HAP-1 (cell line): ENCODE measurements around the gene UHRF1.
"Not testable (repeated sequence)": the region's sequence is repeated elsewhere in the genome, so short reads cannot be mapped to it uniquely, and the experiment has no call there.

Experiments
- DNase-seq, 2 experiments: peaks; one replicate each; pipeline ENCODE4 v3.0.0-alpha.2; 2016 to 2020; ENCODE audit warnings: low spot score in 2 of 2
- H3K27me3 ChIP-seq: fragments of 250-450 bp; sonication (Bioruptor Pico); 2 replicates; pipeline ENCODE4 v1.5.1; 2020; ENCODE audit warnings: low read depth, mild to moderate bottlenecking, moderate library complexity
- H3K36me3 ChIP-seq: fragments of 250-450 bp; sonication (Bioruptor Pico); replicated peaks from 2 replicates; pipeline ENCODE4 v1.5.1; 2020; ENCODE audit warnings: mild to moderate bottlenecking
- H3K4me1 ChIP-seq: fragments of 250-450 bp; sonication (Bioruptor Pico); 2 replicates; pipeline ENCODE4 v1.5.1; 2020; ENCODE audit warnings: mild to moderate bottlenecking
- H3K4me3 ChIP-seq: fragments of 250-450 bp; sonication (Bioruptor Pico); 2 replicates; pipeline ENCODE4 v1.5.1; 2020; ENCODE audit warnings: mild to moderate bottlenecking, moderate library complexity
- H3K9me3 ChIP-seq: fragments of 250-450 bp; sonication (Bioruptor Pico); 2 replicates; pipeline ENCODE4 v1.5.1; 2020; ENCODE audit warnings: mild to moderate bottlenecking, moderate library complexity
- in situ Hi-C: fragments of 300-500 bp; cut with MboI; formaldehyde crosslinking; loops from 3 replicates; pipeline ENCODE4 v1.14.3; 2020; ENCODE audit warnings: low sequenced_read_pairs, inconsistent platforms, mixed read lengths

Gene UHRF1

DNA sequence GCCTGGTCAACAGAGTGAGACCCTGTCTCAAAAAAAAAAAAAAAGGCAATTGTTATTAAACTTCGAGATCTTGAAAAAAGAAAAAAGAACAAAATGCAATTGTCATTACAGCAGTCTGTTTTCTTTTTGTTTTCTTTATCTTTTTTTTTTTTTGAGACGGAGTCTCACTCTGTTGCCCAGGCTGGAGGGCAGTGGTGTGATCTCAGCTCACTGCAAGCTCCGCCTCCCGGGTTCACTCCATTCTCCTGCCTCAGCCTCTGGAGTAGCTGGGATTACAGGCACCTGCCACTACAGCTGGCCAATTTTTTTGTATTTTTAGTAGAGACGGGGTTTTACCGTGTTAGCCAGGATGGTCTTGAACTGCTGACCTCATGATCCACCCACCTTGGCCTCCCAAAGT is 26.4 kb upstream of the UHRF1 start:
- H3K9me3 ChIP-seq, H3K4me3 ChIP-seq, DNase-seq, H3K4me1 ChIP-seq, H3K36me3 ChIP-seq, H3K27me3 ChIP-seq, in situ Hi-C loops: not testable (repeated sequence)

DNA sequence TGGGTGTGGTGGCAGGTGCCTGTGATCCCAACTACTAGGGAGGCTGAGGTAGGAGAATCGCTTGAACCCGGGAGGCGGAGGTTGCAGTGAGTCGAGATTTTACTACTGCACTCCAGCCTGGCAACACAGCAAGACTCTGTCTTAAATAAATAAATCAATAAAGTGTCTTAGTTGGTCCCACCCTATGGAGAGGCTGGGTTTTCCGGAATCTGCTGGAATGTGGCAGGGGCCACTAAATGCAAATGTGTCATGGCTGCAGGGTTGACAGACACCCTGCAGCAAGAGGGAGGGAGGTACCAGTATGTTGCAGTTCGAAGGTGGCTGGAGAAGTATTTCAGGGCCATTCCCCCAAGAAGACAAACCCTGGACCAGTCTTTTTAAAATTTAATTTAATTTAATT is 24.3 kb upstream of the UHRF1 start:
- H3K9me3 ChIP-seq, H3K4me3 ChIP-seq, H3K36me3 ChIP-seq, H3K4me1 ChIP-seq, DNase-seq, H3K27me3 ChIP-seq, in situ Hi-C loops: not testable (repeated sequence)

DNA sequence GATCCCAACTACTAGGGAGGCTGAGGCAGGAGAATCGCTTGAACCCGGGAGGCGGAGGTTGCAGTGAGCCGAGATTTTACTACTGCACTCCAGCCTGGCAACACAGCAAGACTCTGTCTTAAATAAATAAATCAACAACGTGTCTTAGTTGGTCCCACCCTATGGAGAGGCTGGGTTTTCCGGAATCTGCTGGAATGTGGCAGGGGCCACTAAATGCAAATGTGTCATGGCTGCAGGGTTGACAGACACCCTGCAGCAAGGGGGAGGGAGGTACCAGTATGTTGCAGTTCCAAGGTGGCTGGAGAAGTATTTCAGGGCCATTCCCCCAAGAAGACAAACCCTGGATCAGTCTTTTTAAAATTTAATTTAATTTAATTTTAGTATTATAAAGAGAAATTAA is 21.5 kb upstream of the UHRF1 start:
- H3K4me1 ChIP-seq, H3K4me3 ChIP-seq, in situ Hi-C loops, H3K36me3 ChIP-seq, DNase-seq, H3K9me3 ChIP-seq, H3K27me3 ChIP-seq: not testable (repeated sequence)

DNA sequence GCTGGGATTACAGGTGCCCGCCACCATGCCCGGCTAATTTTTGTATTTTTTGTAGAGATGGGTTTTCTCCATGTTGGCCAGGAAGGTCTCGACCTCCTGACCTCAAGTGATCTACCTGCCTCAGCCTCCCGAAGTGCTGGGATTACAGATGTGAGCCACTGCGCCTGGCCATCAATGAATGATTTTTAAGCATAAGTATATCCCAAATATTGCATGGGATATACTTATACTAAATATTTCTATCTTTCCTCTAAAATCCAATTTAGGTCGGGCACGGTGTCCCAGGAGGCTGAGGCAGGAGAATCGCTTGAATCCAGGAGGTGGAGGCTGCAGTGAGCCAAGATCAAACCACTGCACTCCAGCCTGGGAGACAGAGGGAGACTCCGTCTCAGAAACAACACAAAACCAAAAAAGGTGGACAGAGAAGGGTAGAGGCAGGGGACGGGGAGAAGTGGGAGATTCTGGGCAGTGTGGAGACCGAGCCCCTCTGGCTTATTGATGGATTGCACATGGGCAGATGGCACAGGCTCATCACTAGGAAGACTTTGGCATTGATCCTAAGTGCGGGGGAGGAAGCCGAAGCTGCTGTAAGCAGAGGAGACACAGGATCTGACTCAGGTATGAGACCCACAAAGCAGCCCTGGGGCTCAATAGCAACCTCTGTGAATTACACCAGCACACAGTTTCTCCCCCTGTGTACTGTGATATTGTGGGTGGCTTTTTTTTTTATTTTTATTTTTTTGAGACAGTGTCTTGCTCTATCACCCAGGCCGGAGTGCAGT is 20.1 kb upstream of the UHRF1 start:
- Histone ChIP-seq H3K27me3 (no peaks in the 10 kb centered on the region), H3K9me3 (no peaks in the 10 kb centered on the region), H3K4me1 (no peaks in the 10 kb centered on the region), H3K4me3 (no peak overlapping the region), H3K36me3 (no peaks in the 10 kb centered on the region)
- in situ Hi-C loops: no loop called here
- no peak for DNase-seq

DNA sequence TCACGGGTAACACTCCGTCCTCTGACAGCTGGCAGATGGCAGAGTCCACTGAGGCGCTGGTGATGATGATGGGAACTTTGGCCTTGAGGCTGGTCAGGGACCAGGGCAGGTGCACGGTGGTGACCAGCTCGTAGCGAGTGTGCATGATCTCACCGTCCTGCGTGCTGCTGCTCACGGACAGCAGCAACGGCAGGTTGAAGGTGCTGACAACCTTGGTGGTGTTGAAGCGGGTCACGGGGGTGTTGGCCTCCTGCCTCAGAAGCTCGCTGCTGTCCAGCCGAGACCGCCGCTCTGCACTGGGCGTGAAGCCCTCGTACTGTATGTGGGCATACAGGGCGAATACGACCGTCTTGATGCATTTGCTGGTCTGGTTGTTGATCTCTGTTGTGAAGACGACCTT is 18.2 kb upstream of the UHRF1 start:
- no peaks in the 10 kb centered on the region for H3K36me3 ChIP-seq
- in situ Hi-C loops: no loop called here
- no peak overlapping the region for H3K4me3 ChIP-seq
- no peak for DNase-seq
- H3K9me3 ChIP-seq: no peaks in the 10 kb centered on the region
- no peaks in the 10 kb centered on the region for H3K27me3 ChIP-seq
- H3K4me1 ChIP-seq: no peaks in the 10 kb centered on the region

DNA sequence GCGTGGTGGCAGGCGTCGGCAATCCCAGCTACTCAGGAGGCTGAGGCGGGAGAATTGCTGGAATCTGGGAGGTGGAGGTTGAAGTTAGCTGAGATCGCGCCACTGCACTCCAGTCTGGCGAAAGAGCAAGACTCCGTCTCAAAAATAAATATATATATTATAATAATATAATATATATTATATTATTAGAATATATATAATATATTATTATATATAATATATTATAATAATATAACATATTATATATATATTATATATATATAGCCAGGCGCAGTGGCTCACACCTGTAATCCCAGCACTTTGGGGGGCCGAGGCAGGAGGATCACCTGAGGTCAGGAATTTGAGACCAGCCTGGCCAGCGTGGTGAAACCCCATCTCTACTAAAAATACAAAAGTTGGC is 16.3 kb upstream of the UHRF1 start:
- in situ Hi-C loops, DNase-seq, H3K9me3 ChIP-seq: not testable (repeated sequence)

DNA sequence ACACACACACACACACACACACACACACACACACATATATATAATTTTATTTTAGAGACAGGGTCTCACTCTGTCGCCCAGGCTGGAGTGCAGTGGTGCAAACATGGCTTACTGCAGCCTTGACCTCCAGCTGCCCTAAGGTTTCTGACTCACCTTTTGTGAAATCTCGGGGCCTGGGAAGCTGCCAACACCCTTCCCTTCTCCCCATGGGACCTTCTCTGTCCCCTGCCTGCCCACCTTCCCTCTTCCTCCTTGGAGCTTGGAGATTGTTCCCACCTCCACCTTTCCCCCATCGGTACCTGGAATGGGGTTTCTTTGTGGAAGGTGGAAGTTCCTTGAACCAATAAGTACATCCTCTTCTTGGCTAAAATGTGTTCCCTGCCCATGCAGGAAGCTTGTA is 12.9 kb upstream of the UHRF1 start:
- DNase-seq: no peak
- no peaks in the 10 kb centered on the region for H3K4me1 ChIP-seq

More for the DNA sequence above, 16.3 kb upstream of the UHRF1 start:
- H3K4me1 ChIP-seq, H3K36me3 ChIP-seq, H3K4me3 ChIP-seq, H3K27me3 ChIP-seq: not testable (repeated sequence)

DNA sequence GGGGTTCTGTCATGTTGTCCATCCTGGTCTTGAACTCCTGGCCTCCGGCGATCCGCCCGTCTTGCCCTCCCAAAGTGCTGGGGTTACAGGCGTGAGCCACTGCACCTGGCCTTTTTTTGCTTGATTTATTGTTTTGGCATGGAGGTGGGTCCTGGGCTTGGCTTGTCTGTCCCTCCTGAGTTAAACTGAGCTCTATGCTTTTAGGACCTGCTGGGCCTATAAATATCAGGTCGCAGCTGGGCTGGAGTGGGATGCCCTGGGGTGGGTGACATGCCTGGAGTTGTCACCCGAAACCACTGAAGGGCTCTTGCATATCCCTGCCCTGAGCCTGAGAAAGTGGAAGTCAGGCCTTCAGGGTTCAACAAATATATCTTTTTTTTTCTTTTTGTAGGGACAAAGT is 12.2 kb upstream of the UHRF1 start:
- in situ Hi-C loops: no loop called here
- Histone ChIP-seq H3K9me3 (no peaks in the 10 kb centered on the region), H3K4me3 (no peak overlapping the region), H3K4me1 (no peaks in the 10 kb centered on the region), H3K27me3 (no peaks in the 10 kb centered on the region), H3K36me3 (no peaks in the 10 kb centered on the region; the same call in 1 of the 2 replicates)
- no peak for DNase-seq

More for the DNA sequence above, 12.9 kb upstream of the UHRF1 start:
- H3K4me3 ChIP-seq: no peak overlapping the region
- no peaks in the 10 kb centered on the region for H3K36me3 ChIP-seq
- no peaks in the 10 kb centered on the region for H3K27me3 ChIP-seq
- in situ Hi-C loops: no loop called here
- no peaks in the 10 kb centered on the region for H3K9me3 ChIP-seq

DNA sequence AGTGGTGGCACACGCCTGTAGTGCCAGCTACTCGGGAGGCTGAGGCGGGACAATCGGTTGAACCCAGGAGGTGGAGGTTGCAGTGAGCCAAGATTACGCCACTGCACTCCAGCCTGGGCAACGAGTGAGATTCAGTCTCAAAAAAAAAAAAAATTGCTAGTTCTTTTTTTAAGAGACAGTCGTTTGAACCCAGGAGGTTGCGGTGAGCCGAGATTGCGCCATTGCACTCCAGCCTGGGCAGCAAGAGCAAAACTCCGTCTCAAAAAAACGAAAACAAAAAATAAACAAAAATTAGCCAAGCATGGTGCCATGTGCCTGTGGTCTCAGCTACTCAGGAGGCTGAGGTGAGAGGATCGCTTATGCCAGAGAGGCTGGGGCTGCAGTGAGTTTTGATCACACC is 8.4 kb upstream of the UHRF1 start:
- in situ Hi-C loops, H3K4me1 ChIP-seq, H3K9me3 ChIP-seq, H3K4me3 ChIP-seq, H3K27me3 ChIP-seq, H3K36me3 ChIP-seq, DNase-seq: not testable (repeated sequence)

DNA sequence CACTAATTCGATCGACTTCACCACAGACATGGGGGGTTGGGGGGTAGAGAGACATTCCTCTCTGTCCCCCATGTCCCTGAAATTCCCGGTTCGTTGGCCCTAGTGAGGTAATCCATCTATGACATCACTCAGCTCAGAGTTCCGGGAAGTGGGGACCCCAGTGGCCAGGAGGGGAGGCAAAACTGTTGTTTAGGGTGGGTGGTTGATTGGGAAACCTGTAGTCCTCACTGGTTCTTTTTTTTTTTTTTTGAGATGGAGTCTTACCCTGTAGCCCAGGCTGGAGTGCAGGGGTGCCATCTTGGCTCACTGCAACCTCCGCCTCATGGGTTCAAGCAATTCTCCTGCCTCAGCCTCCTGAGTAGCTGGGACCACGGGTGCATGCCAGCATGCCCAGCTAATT is 6.5 kb upstream of the UHRF1 start, which contains the start of gene ARRDC5:
TSS of gene ARRDC5 (minus strand) at position 101 of the 400 bp plus-strand sequence. CDS start at position 30, 71 bp downstream.
- Histone ChIP-seq H3K4me3 (no peak within 1 kb of the TSS), H3K27me3 (no peaks in the 10 kb centered on the region), H3K36me3 (no peaks in the 10 kb centered on the region; the same call in 1 of the 2 replicates), H3K4me1 (no peaks in the 10 kb centered on the region), H3K9me3 (no peaks in the 10 kb centered on the region)
- DNase-seq: no peak
- in situ Hi-C loops: no loop called here

DNA sequence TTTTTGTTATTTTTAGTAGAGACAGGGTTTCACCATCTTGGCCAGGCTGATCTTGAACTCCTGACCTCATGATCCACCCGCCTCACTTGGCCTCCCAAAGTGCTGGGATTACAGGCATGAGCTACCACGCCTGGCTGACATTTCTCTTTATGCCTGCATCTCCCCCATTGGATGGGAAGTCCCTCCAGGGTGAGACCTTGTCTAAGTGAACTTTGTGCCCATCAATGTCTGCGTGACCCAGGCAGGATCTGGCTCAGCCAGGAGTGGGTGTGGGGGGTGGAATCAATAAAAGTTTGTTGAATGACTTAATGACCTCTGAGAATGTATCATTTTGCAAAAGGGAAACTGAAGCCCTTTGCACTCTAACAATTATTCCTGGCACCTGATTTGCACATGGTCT is 4.8 kb upstream of the UHRF1 start:
- in situ Hi-C loops: no loop called here
- H3K4me1 ChIP-seq: peaks cover 3% of the 10 kb centered on the region; the same call in 1 of the 2 replicates

DNA sequence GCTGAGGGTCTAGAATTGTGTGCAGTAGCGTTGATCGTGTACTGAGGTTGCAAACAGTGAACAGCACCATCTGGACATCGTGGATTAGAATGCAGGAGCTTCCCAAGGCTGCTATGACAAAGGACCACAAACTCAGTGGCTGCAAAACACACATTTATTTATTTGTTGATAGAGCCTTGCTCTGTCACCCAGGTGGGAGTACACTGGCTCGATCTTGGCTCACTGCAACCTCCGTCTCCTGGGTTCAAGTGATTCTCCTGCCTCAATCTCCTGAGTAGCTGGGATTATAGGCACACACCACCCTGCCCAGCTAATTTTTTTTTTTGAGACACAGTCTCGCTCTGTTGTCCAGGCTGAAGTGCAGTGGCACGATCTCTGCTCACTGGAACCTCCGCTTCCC is 2.3 kb upstream of the UHRF1 start:
- Histone ChIP-seq H3K36me3 (peaks cover 14% of the 10 kb centered on the region), H3K4me1 (peaks cover 9% of the 10 kb centered on the region), H3K27me3 (no peaks in the 10 kb centered on the region), H3K4me3 (no peak overlapping the region), H3K9me3 (no peaks in the 10 kb centered on the region)
- in situ Hi-C loops: no loop called here
- DNase-seq: no peak

More for the DNA sequence above, 4.8 kb upstream of the UHRF1 start:
- Histone ChIP-seq H3K27me3 (no peaks in the 10 kb centered on the region), H3K4me3 (no peak overlapping the region), H3K9me3 (no peaks in the 10 kb centered on the region), H3K36me3 (no peaks in the 10 kb centered on the region; the same call in 1 of the 2 replicates)
- no peak for DNase-seq

DNA sequence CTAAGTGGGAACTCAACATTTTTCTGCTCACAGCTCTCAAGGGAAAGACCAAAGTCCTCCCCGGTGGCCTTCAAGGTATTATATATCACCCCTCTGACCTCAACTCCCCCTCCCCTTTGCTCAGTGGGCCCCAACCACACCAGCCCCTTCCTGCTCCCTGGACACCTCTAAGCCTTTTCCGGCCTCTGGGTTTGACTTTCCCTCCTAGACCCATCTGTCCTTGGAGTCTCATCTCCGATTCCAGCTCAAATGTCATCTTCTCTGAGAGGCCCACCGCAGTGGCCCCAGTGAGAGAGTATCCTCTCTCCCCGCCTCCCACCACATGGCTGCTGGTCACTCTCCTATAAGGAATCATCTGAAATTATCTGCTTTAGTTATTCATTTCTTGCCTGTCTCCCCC is 941 bp upstream of the UHRF1 start:
- in situ Hi-C loops: no loop called here
- no peak for DNase-seq
- Histone ChIP-seq H3K4me3 (no peak overlapping the region), H3K36me3 (peaks cover 26% of the 10 kb centered on the region), H3K9me3 (no peaks in the 10 kb centered on the region), H3K27me3 (no peaks in the 10 kb centered on the region), H3K4me1 (peaks cover 12% of the 10 kb centered on the region)

DNA sequence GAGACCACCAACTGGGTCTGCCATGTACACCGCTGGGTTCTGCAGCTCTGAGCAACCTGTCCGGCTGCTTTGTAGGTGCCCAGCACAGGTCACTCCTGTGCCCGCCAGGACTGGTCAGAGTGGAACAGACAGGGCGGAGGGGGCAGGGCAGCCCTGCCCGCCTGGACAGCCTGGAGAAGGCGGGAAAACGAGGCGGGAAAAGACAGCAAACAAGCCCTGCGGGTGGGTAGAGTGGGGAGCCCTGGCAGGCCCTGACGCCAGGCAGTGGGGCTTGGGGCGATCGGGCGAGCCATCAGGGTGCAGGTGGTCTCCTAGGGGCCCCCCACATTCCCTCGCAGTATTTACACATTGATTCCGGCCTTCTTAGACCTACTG is 533 bp upstream of the UHRF1 start:
- DNase-seq: no peak
- Histone ChIP-seq H3K9me3 (no peaks in the 10 kb centered on the region), H3K4me1 (peaks cover 12% of the 10 kb centered on the region), H3K36me3 (peaks cover 29% of the 10 kb centered on the region), H3K4me3 (peak overlapping the region; percentile 64; the same call in 1 of the 2 replicates), H3K27me3 (no peaks in the 10 kb centered on the region)
- in situ Hi-C loops: no loop called here
